Choroid plexus epithelial cell (primary cell): ENCODE results near the gene APAF1.

ENCODE experiments used
- DNase-seq: peaks from one replicate; pipeline ENCODE4 v3.0.0-alpha.2; 2010; ENCODE audit warnings: low read depth
- H3K4me3 ChIP-seq: 2 replicates; pipeline ENCODE4 v1.5.1; 2011; ENCODE audit warnings: low read depth, mild to moderate bottlenecking, control low read depth, low read length, moderate library complexity
- CTCF ChIP-seq: conservative IDR thresholded peaks from 2 replicates; pipeline ENCODE4 v1.5.1; 2011; ENCODE audit warnings: low read depth, mild to moderate bottlenecking, control low read depth, inconsistent platforms, low read length, moderate library complexity

APAF1 gene

DNA sequence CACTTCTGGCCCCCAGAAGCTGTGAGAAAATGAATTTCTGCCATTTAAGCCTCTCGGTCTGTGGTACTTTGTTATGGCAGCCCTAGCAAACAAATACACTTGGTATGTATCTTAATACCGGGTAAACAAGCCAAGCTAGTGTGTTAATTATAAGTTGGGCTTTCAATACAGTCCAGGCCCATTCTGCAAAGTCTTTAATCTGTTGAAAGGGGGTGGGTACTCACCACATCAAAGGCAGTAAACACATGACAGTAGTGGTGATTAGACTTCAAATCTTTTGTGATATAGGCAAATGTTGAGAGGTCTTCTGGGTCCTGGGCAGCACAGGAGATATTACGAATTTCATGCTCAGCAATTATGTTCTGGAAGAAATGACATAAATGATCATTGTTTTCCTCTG is 127.7 kb downstream of the APAF1 start:
- TF ChIP-seq CTCF: no peak
- DNase-seq: no peak

DNA sequence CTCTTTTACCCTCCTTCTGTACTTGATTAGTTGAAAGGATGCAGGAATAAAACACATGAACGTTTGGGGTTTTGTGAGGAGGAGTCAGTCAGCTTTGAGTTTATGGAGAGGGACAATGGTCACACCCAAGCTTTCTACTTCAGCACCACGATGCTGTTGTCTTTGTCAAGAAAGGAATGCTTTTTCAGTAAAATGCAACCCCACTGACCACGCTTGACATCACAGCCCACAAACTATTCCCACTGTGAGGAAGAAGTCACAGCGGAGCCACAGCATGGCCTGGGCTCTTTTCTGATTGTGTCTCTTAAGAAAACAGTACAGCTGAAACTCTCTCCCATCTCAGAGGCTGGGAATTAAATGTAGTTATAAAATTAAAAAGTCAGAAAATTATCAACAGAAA is 135.2 kb downstream of the APAF1 start:
- TF ChIP-seq CTCF: no peak
- DNase-seq: no peak
- no peak overlapping the region for H3K4me3 ChIP-seq

More for the DNA sequence above, 127.7 kb downstream of the APAF1 start:
- no peak overlapping the region for H3K4me3 ChIP-seq

GRCh38 chr12:98783420-98783819 is 138.3 kb downstream of the APAF1 start:
- no peak overlapping the region for H3K4me3 ChIP-seq
- no peak for DNase-seq
- no peak for TF ChIP-seq CTCF
